Endothelial cell of umbilical vein (primary cell): ENCODE results near the gene CDK5R2. TPM values are rescaled to one million over a fixed set of nuclear protein-coding genes. Genes with fewer than 3 reads are reported as not detected.
A peak's percentile ranks its signal among the peaks of the same experiment; 100 is the strongest.

Source experiments
- BruUV-seq: library from RNA; stranded (reverse); fragments of 400-500 nt; replicated peaks from 2 replicates; lab custom pipeline; 2021; lab: Mats Ljungman, UMichigan
- CTCF ChIA-PET: fragments of 300-600, 350-600 bp; sonication (Branson Sonifier 250); formaldehyde crosslinking; loops from one replicate; lab custom pipeline; 2021; ENCODE audit warnings: antibody characterized with exemption, inconsistent platforms; lab: Charles Lee
- POLR2A ChIA-PET: fragments of 300-600, 350-600 bp; sonication (Branson Sonifier 250); formaldehyde crosslinking; loops from one replicate; lab custom pipeline; 2021; ENCODE audit warnings: antibody characterized with exemption, inconsistent platforms; lab: Charles Lee
- DNase-seq: peaks from one replicate; pipeline ENCODE4 v3.0.0-alpha.2; 2011; ENCODE audit warnings: low read depth, low spot score
- FAIRE-seq: peaks from 2 replicates; lab custom pipeline; 2011; peaks lifted over from hg19 to GRCh38; lab: Jason Lieb, UNC
- H2AFZ ChIP-seq: 2 replicates; pipeline ENCODE4 v1.6.0; 2012; ENCODE audit warnings: low read depth, low read length, control low read depth, inconsistent platforms
- H3K27ac ChIP-seq: 2 replicates; pipeline ENCODE4 v1.5.1; 2011; ENCODE audit warnings: low read depth, mild to moderate bottlenecking, control low read depth, low read length, moderate library complexity; ENCODE audit not compliant: insufficient read depth
- H3K27me3 ChIP-seq, 2 experiments: 2 replicates each; pipeline versions ENCODE4 v1.6.0 to v1.6.1; 2011; ENCODE audit warnings: low read length in 2 of 2, mixed read lengths in 1 of 2; ENCODE audit not compliant: control insufficient read depth in 2 of 2, insufficient read depth in 2 of 2
- H3K36me3 ChIP-seq, 2 experiments: 2 replicates in 1 of 2; 3 replicates in 1 of 2; pipeline ENCODE4 v1.5.1; 2011; ENCODE audit warnings: low read length in 2 of 2, mild to moderate bottlenecking in 1 of 2, moderate library complexity in 1 of 2; ENCODE audit not compliant: control insufficient read depth in 2 of 2, insufficient read depth in 2 of 2; ENCODE audit errors: extremely low read depth in 1 of 2
- H3K4me1 ChIP-seq: 3 replicates; pipeline ENCODE4 v1.5.1; 2011; ENCODE audit warnings: mild to moderate bottlenecking, low read length; ENCODE audit not compliant: control insufficient read depth, insufficient read depth; ENCODE audit errors: extremely low read depth
- H3K4me2 ChIP-seq: 2 replicates; pipeline ENCODE4 v1.6.1; 2011; ENCODE audit warnings: low read length, control low read depth, mixed read lengths; ENCODE audit not compliant: insufficient read depth
- H3K4me3 ChIP-seq, 3 experiments: fragments of 200-600 bp in 1 of 3; sonication (generic), shearing (Covaris generic) in 1 of 3; replicated peaks in 1 of 3; 2 replicates each; pipeline ENCODE4 v1.5.1; 2011 to 2016; ENCODE audit warnings: control low read depth in 3 of 3, low read length in 3 of 3, mild to moderate bottlenecking in 2 of 3, inconsistent platforms in 1 of 3, low read depth in 1 of 3, moderate library complexity in 1 of 3; ENCODE audit not compliant: insufficient read depth in 1 of 3
- H3K79me2 ChIP-seq: 2 replicates; pipeline ENCODE4 v1.6.0; 2012; ENCODE audit warnings: low read length, inconsistent platforms; ENCODE audit not compliant: control insufficient read depth, insufficient read depth
- H3K9ac ChIP-seq: replicated peaks from 2 replicates; pipeline ENCODE3; 2011; ENCODE audit warnings: low read length, control low read depth; ENCODE audit not compliant: insufficient read depth; ENCODE audit errors: extremely low read depth
- H3K9me1 ChIP-seq: replicated peaks from 3 replicates; pipeline ENCODE4 v1.6.0; 2011; ENCODE audit warnings: mild to moderate bottlenecking, low read length; ENCODE audit not compliant: control insufficient read depth, insufficient read depth; ENCODE audit errors: extremely low read depth
- H3K9me3 ChIP-seq: replicated peaks from 2 replicates; pipeline ENCODE4 v1.5.1; 2012; ENCODE audit warnings: low read length, inconsistent platforms; ENCODE audit not compliant: control insufficient read depth, insufficient read depth
- H4K20me1 ChIP-seq: replicated peaks from 2 replicates; pipeline ENCODE3; 2011; ENCODE audit warnings: mild to moderate bottlenecking, low read length; ENCODE audit not compliant: control insufficient read depth, insufficient read depth; ENCODE audit errors: extremely low read depth
- CTCF ChIP-seq, 2 donors: IDR thresholded peaks; 1 replicate in 1 of 2; 2 replicates in 1 of 2; pipeline ENCODE4 v1.5.1; 2011; ENCODE audit warnings: low read length in 2 of 2, mild to moderate bottlenecking in 2 of 2, moderate library complexity in 2 of 2, control low read depth in 1 of 2, inconsistent platforms in 1 of 2, low read depth in 1 of 2; ENCODE audit not compliant: insufficient read depth in 1 of 2; ENCODE audit errors: extremely low read depth in 1 of 2
- EZH2 ChIP-seq: IDR thresholded peaks from 2 replicates; pipeline ENCODE4 v1.6.1; 2012; ENCODE audit warnings: borderline replicate concordance, low read depth, mild to moderate bottlenecking, moderate library complexity, low read length, inconsistent platforms; ENCODE audit not compliant: severe bottlenecking
- FOS ChIP-seq: IDR thresholded peaks from 2 replicates; pipeline ENCODE4 v1.6.1; 2011; ENCODE audit warnings: mild to moderate bottlenecking, low read length, moderate library complexity, borderline replicate concordance; ENCODE audit not compliant: insufficient read depth
- GATA2 ChIP-seq: IDR thresholded peaks from 2 replicates; pipeline ENCODE4 v1.7.0; 2011; ENCODE audit warnings: low read depth, mild to moderate bottlenecking, moderate library complexity, mixed read lengths, low read length; ENCODE audit not compliant: insufficient read length, insufficient read depth
- JUN ChIP-seq: IDR thresholded peaks from 2 replicates; pipeline ENCODE4 v1.6.1; 2011; ENCODE audit warnings: borderline replicate concordance, low read depth; ENCODE audit not compliant: insufficient read length, insufficient read depth
- MYC ChIP-seq: IDR thresholded peaks from one replicate; pipeline ENCODE4 v1.6.1; 2011; ENCODE audit warnings: mild to moderate bottlenecking, low read depth, low read length
- POLR2A ChIP-seq: IDR thresholded peaks from 2 replicates; pipeline ENCODE4 v1.6.1; 2012; ENCODE audit warnings: low read depth, mild to moderate bottlenecking, control low read depth, low read length
- POLR2AphosphoS5 ChIP-seq: IDR thresholded peaks from 2 replicates; pipeline ENCODE4 v1.6.1; 2012; ENCODE audit warnings: low read depth, mild to moderate bottlenecking, control low read depth, low read length, moderate library complexity; ENCODE audit not compliant: insufficient read depth
- dilution Hi-C: fragments of 300-500 bp; cut with MboI; formaldehyde crosslinking; loops from one replicate; pipeline ENCODE4 v1.15.0; 2019; ENCODE audit warnings: low sequenced_read_pairs; ENCODE audit not compliant: extremely low pct_ligation_motif_present
- intact Hi-C: fragments of 100-400 bp; cut with micrococcal nuclease; formaldehyde crosslinking; loops from one replicate; pipeline ENCODE4 v1.10.0; 2022
- polyA plus RNA-seq, 4 experiments: library from polyadenylated mRNA; depleted of rRNA in 3 of 4; stranded (reverse) in 3 of 4; unstranded in 1 of 4; fragments of >200 nt; gene quantifications; 2 replicates each; pipeline versions ENCODE4 v1.2.1 to v1.2.3, GENCODE V29; 2011 to 2012; ENCODE audit warnings: missing spikeins in 1 of 4
- total RNA-seq: library from RNA; stranded (reverse); gene quantifications from 2 replicates; pipeline ENCODE4 v1.2.3, GENCODE V29; 2021
- TF ChIP-seq, protein P1 (sequence below): IDR thresholded peaks from 2 replicates; pipeline ENCODE4 v1.6.1; 2011; ENCODE audit not compliant: insufficient read depth, insufficient read length

Gene CDK5R2
- total and polyA plus RNA-seq, 2 donors (not counting 3 experiments of a cell fraction or from before 2014, with no cell fraction given): 0.03 TPM; not detected in 1

GRCh38 chr2:218984239-218985020 lies 25.0 kb downstream of the CDK5R2 start:
- Histone ChIP-seq H3K4me1 (peaks cover 15% of the 10 kb centered on the region), H3K9ac (no peak overlapping the region), H2AFZ (no peak overlapping the region), H3K4me2 (peak overlapping the region; percentile 43), H3K4me3 (no peak overlapping the region), H3K79me2 (no peaks in the 10 kb centered on the region), H3K27ac (no peak overlapping the region), H4K20me1 (no peaks in the 10 kb centered on the region), H3K9me3 (no peaks in the 10 kb centered on the region), H3K36me3 (no peaks in the 10 kb centered on the region), H3K27me3 (peaks cover 69 to 82% of the 10 kb centered on the region in 2 experiments), H3K9me1 (no peaks in the 10 kb centered on the region)
- CTCF ChIA-PET: interaction anchor here (1.0 to 5.7 kb wide), 4 partner anchors 10 to 176 kb away, joined by 3 to 164 read pairs (median 5); partner anchors contain the start of genes CRYBA2 and NHEJ1
- FAIRE-seq (peak; percentile 90), DNase-seq (peak; percentile 56)
- POLR2A ChIA-PET: no interaction called here
- intact Hi-C loops (loop anchor here (5.0 kb wide), 4 partner anchors 73 to 313 kb away; no protein-coding TSS in a partner anchor), dilution Hi-C loops (no loop called here)
- TF ChIP-seq MYC (no peak), POLR2AphosphoS5 (peak; percentile 25), JUN (no peak), EZH2 (peak; percentile 55)
- BruUV-seq: no TSS peak

DNA sequence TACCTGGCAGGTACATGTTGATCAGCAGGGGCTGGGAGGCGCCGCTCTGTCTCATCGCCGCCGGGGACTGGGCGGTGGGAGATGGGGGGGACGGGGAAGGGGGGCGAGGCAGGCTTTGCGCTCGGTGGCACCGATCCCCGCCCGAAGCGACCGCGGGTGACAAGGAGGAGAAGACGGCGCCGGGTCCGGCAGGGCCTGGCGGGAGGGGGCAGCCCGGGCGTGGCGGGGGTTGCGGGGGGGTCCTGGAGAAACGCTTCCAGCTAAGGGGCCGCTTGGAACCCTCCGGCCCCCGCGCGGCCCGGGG lies 25.5 kb downstream of the CDK5R2 start, which contains the start of gene FEV:
Gene FEV (minus strand): TSS at position 164 of the 304 bp plus-strand sequence. CDS start 109 bp downstream, at position 55.
- Histone ChIP-seq H3K36me3 (no peaks in the 10 kb centered on the region), H3K27ac (no peak within 1 kb of the TSS), H3K9me1 (no peaks in the 10 kb centered on the region), H2AFZ (no peak within 1 kb of the TSS), H4K20me1 (no peaks in the 10 kb centered on the region), H3K9me3 (no peaks in the 10 kb centered on the region), H3K79me2 (no peaks in the 10 kb centered on the region), H3K4me3 (no peak within 1 kb of the TSS), H3K4me1 (peaks cover 15% of the 10 kb centered on the region), H3K27me3 (peaks cover 73 to 88% of the 10 kb centered on the region in 2 experiments), H3K9ac (no peak within 1 kb of the TSS), H3K4me2 (peak within 1 kb of the TSS; percentile 43)
- CTCF ChIA-PET: interaction anchor here (1.0 to 5.7 kb wide), 4 partner anchors 9 to 175 kb away, joined by 3 to 164 read pairs (median 5); partner anchors contain the start of genes CRYBA2 and NHEJ1
- FAIRE-seq (no peak), DNase-seq (no peak)
- POLR2A ChIA-PET: no interaction called here
- BruUV-seq: no TSS peak
- intact Hi-C loops: no loop called here
- TF ChIP-seq, protein P1, sequence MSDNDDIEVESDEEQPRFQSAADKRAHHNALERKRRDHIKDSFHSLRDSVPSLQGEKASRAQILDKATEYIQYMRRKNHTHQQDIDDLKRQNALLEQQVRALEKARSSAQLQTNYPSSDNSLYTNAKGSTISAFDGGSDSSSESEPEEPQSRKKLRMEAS: no peak
- TF ChIP-seq EZH2 (no peak), POLR2AphosphoS5 (no peak), MYC (no peak), GATA2 (no peak), FOS (no peak), CTCF (IDR thresholded peaks at IDR 0.05; ENCODE audit: extremely low read depth in 1 of 2, insufficient read depth in 1 of 2, low read depth in 1 of 2, low read length in 2 of 2) (no peak), JUN (no peak), POLR2A (no peak)
- dilution Hi-C loops: no loop called here
